ENCODE results near the gene VSTM5. TPM values are rescaled to one million over a fixed set of nuclear protein-coding genes. Genes with fewer than 3 reads are reported as not detected.

VSTM5 gene
- total RNA-seq, 1 donor from 2014 or later: not detected

- intact Hi-C loops (cut with micrococcal nuclease): no loop called here
These were observed 8.0 kb downstream of the VSTM5 start for GRCh38 chr11:93842461-93842860.

- intact Hi-C loops (cut with micrococcal nuclease): no loop called here
These were observed 8.4 kb downstream of the VSTM5 start for GRCh38 chr11:93842034-93842433.

- intact Hi-C loops (cut with micrococcal nuclease): no loop called here
These were observed 9.0 kb downstream of the VSTM5 start for GRCh38 chr11:93841446-93841845.

- intact Hi-C loops (cut with micrococcal nuclease): no loop called here
These were observed 9.4 kb downstream of the VSTM5 start for GRCh38 chr11:93840981-93841380.

GRCh38 chr11:93840180-93840579, 10.2 kb downstream of the VSTM5 start:
- intact Hi-C loops (cut with micrococcal nuclease): no loop called here

DNA sequence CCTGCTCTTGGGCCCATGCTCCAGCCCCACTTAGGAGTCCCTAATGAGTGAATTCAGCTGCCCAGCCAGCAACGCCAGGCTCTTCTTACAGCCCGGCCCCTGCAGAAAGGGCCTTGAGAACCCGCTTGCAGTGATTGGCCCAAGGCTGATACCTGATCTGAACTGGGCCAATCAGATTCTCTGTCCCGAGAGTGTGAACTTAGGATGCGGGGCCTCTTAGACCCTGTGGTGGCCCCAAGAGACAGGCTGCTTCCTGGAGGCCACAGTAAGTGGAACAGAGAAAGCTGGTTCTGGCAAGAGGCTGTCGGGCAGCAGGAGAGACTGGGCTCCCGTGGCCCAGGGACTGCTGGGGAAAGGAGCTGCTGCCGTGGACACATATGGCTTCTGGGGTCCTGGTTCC, 11.5 kb downstream of the VSTM5 start:
- intact Hi-C loops (cut with micrococcal nuclease): no loop called here

DNA sequence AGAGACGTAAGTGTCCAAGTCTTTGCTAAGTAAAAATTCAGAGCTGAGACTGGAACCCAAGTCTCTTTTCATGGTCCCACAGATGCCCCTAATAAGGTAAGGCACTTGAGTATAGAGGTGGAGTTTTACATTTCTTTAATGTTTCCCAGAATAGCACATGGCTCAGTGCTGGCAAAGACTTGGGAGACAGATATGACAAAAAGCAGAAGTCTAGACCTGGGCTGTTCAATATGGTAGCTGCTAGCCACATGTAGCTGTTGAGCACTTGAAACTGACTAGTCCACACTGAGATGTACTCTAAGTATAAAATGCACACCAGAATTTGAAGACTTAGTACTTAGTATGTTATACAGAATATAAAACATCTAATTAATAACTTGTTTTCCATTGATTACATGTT, 17.6 kb downstream of the VSTM5 start:
- intact Hi-C loops (cut with micrococcal nuclease): no loop called here

DNA sequence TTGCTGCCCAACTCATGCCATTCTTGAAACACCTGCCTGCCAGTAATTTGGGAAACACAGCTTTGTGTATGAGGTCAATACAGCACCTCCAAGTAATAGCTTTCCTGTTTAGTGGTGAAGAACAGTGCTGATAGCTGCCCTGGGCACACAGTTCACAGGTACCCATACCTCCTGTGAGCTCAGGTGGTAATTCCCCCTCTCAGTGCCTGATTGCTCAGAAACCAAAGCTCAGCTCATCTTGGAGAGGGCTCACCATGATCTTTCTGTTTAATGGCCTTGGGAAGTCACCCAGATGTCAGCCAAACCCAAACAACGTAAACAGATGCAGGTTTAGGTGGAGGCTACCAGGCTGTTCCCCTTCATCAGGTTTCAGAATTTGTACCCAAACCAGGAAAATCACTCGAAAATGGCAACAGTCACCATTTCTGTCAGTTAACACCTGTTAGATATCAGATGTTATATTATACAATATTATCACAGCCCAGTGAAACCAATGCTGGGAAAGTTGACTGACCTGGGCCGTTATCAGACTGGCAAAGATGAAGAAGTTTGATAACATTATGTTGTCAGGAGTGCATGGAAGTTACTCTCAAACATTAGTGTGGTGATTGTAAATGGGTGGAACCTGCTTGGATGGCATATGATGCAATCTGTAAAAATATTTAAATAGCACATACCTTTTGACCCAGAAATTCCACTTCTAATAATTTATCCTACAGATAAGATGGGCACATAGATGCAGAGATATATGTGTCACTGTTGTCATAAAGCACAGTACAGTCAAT, 18.9 kb downstream of the VSTM5 start:
- intact Hi-C loops (cut with micrococcal nuclease): no loop called here

GRCh38 chr11:93829598-93829997, 20.8 kb downstream of the VSTM5 start:
- intact Hi-C loops (cut with micrococcal nuclease): no loop called here

GRCh38 chr11:93827363-93827762, 23.1 kb downstream of the VSTM5 start:
- intact Hi-C loops (cut with micrococcal nuclease): no loop called here

DNA sequence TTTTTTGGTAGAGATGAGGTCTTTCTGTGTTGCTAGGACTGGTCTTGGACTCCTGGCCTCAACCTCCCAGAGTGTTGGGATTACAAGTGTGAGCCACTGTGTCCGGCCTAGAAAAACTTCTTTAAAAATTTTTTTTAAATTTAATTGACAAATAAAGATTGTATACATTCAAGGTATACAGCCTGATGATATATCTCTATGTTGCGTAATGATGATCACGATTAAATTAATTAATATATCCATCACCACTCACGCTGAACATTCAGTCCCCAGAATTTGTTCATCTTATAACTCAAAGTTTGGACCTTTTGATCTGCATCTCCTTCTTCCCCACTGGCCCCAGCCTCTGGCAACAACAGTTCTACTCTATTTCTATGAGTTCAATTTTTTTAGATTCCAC, 27.2 kb downstream of the VSTM5 start:
- intact Hi-C loops (cut with micrococcal nuclease): no loop called here

DNA sequence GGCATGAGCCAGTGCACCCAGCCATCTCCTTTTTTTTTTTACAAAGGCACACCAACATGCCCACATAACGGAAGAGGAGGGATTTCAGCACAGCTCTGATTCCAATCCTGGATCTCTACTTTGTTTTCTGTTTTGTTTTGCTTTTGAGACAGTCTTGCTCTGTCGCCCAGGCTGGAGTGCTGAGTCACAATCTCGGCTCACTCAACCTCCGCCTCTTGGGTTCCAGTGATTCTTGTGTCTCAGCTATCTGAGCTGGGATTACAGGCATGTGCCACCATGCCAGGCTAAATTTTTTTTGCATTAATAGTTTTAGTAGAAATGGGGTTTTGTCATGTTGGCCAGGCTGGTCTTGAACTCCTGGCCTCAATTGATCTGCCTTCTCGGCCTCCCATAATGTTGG, 28.1 kb downstream of the VSTM5 start:
- intact Hi-C loops (cut with micrococcal nuclease): no loop called here

- intact Hi-C loops (cut with micrococcal nuclease): no loop called here
These were observed 28.8 kb downstream of the VSTM5 start for GRCh38 chr11:93821617-93822016.

- intact Hi-C loops (cut with micrococcal nuclease): no loop called here
These were observed 29.6 kb downstream of the VSTM5 start for GRCh38 chr11:93820847-93821246.

DNA sequence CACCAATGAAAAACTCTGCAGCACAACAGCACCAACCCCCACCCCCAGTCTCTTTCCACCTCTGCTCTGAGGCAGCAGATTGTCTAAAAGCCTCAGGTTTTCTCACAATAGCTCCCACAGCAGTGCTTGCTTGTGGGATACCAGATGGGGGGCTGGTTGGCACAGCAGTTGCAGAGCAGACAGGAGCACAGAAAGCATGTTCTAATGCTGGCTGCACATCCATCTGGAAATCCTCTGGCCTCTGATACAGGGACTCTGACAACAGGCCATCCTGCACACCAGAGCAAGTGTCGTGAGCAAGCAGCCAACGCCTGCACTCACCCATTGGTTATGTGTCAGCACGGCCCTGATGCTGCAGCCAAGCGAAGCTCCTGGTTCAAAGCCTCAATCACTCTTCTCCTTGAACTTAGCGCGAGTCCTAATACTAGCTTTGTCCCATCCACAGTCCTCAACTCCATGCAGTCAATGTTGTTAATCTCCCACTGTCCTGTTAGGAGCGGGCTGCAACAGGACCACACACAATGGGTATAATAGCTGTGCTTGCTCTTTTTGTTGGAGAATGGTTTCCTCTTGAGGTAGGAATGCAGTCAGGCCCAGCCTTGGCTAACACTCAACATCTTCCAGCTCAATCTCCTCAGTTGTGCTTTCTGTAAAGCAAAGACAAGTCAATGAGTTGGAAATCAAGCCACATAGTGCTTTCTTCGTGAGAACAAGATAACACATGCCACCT, 30.3 kb downstream of the VSTM5 start:
- intact Hi-C loops (cut with micrococcal nuclease): no loop called here

DNA sequence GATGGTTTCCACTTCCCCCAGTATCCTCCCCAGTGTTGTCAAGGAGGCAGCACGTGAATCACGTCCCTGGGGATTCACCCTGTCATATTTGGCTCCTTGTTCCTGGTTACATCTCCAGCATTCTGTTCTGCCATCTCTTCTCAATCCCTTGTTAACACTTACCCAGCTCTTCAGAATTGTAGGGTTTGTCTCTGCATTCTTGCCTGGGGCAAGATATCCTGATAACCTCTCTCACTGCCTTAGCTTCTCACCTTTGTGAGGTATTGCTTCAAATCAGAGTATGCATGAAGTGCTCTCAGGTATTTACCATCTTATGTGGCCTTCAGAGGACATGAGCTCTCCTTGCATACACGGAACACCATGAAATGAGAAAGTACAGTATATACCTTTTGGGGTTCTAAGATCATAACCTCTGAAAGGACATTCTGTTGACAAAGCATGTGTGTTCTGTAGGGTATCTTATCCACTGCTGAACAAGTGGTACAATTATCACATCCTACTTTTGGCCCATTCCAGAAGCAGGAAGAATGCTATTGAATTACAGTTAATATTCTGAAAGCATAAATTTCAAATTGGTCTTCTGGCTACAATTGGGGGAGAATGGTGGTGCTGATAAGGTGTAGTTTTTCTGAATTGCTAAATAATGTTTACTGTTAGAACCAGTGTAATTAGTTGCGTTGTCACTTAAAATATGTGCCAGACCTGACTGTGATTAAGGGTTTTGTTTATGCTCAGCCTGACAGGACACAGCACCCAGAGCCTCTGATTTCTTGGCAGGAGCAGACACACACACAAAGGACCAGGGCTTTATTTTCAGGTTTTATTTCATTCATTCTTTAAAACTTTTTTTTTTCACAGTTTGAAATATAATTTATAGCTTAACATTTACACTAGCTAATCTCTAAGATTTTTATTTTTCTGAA, 32.7 kb downstream of the VSTM5 start:
- intact Hi-C loops (cut with micrococcal nuclease): no loop called here

GRCh38 chr11:93814966-93815633, 35.3 kb downstream of the VSTM5 start:
- intact Hi-C loops (cut with micrococcal nuclease): no loop called here

GRCh38 chr11:93813974-93814373, 36.4 kb downstream of the VSTM5 start:
- intact Hi-C loops (cut with micrococcal nuclease): no loop called here

- intact Hi-C loops (cut with micrococcal nuclease): no loop called here
These were observed 42.4 kb downstream of the VSTM5 start for GRCh38 chr11:93807980-93808379.

DNA sequence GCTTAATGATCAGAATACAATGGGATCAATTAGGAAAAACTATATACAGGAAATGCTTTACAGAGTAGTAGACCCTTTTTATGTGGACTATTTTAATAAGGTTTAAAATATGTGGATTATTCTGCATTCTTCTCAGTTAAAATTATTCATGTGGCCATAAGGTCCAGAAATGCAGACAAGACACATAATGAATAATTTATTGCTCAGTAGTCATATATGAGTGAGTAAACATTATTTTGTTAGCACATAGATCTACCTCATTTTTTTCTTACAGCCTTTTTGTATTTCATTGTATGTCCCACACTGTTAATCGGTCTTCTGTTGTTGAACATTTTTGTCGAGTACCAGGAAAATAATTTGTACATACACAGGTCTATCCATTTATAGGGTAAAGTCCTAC, 45.5 kb downstream of the VSTM5 start:
- intact Hi-C loops (cut with micrococcal nuclease): no loop called here

DNA sequence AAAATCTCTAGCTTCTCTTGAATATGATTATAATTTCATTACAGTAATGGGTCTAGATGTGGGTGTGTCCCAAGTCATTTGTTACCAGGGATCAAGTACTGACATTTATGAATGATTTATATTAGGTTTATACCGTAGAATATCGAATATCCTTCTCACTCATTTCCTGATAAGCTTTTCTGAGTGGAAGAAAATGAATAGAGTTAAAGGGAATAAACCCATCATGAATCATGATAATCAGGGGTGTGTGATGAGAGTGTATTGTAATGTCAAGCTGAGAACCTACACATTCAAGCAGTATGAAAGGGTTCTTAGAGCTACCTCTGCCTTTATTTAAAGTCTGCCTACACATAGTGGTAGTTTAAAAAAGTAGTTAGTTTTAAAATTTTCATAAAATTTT, 49.1 kb downstream of the VSTM5 start:
- intact Hi-C loops (cut with micrococcal nuclease): no loop called here

Measured in T-helper 1 cell treated with Interleukin-12 subunit alpha and Interleukin-12 subunit beta and Interleukin-4 antibody, amounts not matched to agents 30 ng/mL and 1 ng/mL, for 36 hours (primary cell).